HG02763 (cell line): ENCODE results near the gene UGGT1.

ENCODE experiments used
- ATAC-seq: cut with Tn5 transposase; IDR thresholded peaks from one replicate; pipeline ENCODE4 v1.9.1; 2021; ENCODE audit warnings: mild to moderate bottlenecking, moderate library complexity; ENCODE audit not compliant: unreplicated experiment

The UGGT1 gene

DNA sequence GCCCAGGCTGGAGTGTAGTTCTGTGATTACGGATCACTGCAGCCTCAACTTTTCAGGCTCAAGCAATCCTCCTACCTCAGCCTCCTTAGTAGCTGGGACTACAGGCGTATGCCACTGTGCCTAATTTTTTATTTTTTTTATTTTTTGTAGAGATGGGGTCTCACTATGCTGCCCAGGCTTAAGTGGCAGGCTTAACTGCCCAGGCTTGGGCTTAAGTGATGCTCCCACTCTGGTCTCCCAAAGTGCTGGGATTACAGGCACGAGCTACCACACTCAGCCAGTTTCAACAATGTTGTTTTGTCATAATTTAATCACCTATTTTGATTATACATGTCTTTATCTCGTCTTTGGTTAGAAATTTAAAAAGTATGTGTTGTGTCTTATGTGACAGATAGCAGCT is 18.2 kb downstream of the UGGT1 start:
- no peak for ATAC-seq

GRCh38 chr2:128115921-128116623 is 25.1 kb downstream of the UGGT1 start:
- ATAC-seq: no peak

- no peak for ATAC-seq
Observed at GRCh38 chr2:128134573-128134972, 43.6 kb downstream of the UGGT1 start.

DNA sequence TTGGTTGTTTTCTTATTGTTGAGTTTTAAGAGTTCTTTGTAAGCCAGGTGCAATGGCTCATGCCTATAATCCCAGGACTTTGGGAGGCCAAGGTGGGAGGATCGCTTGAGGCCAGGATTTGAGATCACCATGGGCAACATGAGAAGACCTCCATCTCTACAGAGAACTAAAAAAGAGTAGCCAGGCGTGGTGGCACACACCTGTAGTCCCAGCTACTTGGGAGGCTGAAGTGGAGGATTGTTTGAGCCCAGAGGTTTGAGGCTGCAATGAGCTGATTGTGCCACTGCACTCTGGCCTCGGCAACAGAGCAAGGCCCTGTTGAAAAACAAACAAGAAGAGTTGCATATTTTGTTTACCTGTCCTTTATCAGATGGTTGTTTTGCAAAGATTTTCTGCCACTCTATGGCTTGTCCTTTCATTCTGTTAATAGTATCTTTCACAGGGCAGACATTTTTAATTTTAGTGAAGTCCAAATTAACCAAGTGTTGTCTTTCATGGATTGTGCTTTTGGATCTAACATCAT is 46.2 kb downstream of the UGGT1 start:
- ATAC-seq: no peak

DNA sequence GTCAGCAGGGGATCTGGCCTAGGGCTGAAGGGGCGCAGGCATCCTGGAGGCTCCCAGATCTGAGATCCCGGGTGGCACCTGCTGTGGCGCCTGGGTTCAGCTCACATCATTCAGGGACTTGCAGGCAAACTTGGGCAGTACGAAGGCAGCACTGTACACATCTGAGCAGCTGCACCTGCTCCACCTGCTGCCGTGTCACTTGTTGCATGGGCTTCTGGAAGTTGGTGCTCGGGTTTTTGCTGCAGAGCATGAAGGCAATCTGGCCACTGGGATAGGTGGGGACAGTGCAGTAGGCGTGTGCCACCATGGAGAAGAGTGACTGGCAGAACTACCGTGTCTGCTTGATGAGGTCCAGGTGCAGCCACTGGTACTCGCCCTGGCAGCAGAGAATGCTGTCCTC is 48.6 kb downstream of the UGGT1 start:
- no peak for ATAC-seq

DNA sequence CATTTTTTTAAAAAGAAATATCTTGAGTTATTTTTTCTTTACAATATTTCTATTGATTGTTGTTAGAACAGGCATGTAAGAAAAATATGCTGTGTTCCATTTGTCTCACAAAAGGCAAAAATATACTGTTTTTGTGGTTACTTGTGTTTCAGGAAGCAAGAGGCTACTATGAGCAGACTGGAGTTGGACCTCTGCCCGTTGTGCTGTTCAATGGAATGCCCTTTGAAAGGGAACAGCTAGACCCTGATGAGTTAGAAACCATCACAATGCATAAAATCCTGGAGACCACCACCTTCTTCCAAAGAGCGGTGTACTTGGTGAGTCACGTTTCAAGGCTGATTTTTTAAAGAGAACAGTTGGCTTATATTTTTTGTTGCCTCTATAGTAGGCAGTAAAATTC is 54.7 kb downstream of the UGGT1 start:
- no peak for ATAC-seq

- no peak for ATAC-seq
Observed at GRCh38 chr2:128153786-128154185, 62.8 kb downstream of the UGGT1 start.

DNA sequence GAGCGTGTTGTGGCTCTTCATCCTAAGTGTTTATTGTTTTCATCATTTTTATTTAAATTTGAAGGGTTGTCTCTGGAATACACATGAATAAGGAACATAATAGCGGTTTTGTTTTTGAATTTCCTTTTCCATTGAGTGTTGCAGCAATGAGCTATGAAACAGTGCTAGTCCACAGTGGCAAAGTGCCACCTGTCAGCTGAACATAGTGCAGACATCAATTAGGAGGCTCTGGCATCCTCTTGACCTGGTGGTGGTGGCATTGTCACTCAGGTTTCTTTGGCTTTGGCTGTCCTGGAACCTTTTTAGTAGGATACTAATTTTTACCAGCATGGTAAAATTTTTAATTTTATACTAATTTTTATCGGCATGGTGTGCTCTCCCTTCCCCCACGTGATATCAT is 63.2 kb downstream of the UGGT1 start:
- ATAC-seq: no peak

DNA sequence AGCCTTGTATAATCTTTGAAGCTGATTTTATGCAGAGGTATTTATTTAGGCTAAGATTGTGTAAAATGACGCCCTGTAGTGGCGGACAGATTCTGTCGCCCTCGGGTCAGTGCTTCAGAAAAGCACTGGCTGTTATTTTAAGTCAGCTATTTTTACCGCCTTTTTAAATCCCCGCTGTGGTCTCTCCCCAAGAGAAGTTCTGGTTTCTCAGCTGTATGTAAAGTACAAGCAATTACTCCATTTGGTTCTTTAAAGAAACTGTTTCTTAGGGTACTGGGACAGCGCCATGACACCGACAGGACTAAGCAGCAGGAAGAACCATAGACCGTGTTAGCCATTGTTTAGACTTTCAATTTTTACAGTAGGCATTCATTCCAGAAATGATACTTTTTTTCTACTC is 65.0 kb downstream of the UGGT1 start:
- ATAC-seq: no peak

GRCh38 chr2:128156812-128157211 is 65.8 kb downstream of the UGGT1 start:
- ATAC-seq: no peak

DNA sequence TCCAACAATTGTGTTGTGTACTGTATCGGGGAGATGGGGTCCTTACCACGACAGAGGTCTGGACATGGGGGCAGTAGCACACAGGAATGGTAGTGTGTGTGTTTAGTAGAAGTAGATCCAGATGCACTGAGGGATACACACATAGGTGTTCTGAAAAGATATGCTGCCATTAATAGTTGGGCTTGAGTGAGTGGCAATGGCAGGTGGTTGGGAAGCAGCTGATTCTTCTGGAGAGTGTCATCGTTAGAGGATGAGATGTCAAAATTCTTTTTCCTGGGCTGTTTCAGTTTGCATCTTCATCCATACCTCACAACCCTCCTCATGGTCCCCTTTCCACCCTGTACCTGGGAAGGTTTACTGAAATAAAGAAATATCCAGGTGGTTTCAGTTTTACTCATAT is 66.6 kb downstream of the UGGT1 start:
- ATAC-seq: no peak

DNA sequence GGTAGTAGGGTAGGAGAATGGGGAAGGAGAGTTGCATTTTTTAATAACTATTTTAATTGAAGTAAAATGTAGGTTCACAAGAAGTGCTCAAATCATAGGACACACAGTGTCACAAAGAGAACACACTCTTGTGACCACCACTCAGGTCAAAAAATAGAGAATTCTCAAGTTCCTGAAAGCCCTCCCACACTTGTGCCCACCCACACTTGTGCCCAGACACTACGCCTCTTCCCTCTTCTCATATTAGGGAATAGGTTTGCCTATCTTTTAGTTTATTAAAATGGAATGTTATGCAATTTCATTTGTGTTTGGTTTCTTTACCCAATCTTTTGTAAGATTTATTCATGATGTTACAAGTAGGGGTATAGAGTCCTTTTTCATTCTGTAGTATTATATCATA is 67.2 kb downstream of the UGGT1 start:
- no peak for ATAC-seq

DNA sequence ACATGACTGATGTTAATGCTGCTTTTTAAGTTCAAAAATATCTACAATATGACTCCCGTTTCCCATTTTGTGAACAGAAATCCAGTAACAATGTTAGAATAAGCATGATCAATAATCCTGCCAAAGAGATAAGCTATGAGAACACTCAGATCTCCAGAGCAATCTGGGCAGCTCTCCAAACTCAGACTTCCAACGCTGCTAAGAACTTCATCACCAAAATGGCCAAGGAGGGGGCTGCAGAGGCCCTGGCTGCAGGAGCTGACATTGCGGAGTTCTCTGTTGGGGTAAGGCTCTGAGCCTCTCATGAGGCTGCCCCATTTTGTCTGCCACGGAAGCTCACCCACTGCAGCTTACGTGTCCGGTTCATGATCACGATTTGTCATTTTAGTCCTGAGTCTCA is 68.4 kb downstream of the UGGT1 start:
- ATAC-seq: no peak

- no peak for ATAC-seq
Observed at GRCh38 chr2:128160616-128161275, 69.7 kb downstream of the UGGT1 start.

- no peak for ATAC-seq
Observed at GRCh38 chr2:128162266-128162665, 71.3 kb downstream of the UGGT1 start.

- ATAC-seq: no peak
Observed at GRCh38 chr2:128164311-128164710, 73.3 kb downstream of the UGGT1 start.

DNA sequence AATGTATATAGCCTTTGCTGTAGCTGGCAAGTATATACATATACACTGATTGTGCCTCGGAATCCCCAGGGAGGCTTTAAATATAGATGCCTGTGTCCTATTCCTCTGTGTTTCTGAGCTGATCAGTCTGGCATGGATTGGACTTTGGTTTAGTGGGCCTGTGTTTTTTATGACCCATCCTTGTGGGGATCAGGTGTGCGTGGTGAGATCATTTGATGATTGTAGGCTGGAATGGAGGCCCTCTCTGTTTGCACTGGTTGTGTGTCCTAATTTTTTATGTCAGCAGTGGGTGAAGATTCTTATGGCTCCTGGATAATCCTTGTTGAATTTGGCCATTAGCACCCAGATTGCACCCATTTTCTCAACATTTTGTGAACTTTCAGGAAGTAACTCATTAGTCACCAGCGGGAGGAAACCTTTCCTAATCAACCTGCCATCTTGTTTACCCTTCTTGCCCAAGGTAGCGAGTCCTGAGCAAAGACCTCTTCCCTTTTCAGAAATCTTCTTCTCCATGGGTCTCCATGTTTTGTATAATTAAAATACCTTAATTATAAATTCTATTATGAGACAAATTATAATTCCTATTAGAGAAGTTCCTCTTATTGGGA is 75.8 kb downstream of the UGGT1 start:
- no peak for ATAC-seq

GRCh38 chr2:128169094-128169493 is 78.1 kb downstream of the UGGT1 start:
- no peak for ATAC-seq

DNA sequence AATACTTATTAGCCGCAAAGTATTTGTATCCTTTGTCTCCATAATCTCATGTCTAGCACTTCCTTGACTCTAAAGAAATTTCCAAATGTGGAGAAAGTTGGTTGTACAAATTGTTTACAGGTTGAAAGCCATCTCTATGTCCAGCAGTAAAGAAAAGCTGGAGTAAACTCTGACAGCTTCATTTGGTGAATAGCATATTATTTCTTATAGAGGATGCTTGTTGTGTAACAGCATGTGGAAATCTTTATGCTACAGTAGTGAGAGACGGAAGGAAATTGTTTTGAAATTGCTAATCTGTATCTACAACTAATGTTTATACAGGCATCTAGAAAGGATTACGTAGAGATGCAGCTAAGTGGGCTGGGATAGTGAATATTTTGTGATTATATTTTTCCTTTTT is 78.5 kb downstream of the UGGT1 start:
- ATAC-seq: no peak

GRCh38 chr2:128169933-128170709 is 79.1 kb downstream of the UGGT1 start:
- no peak for ATAC-seq

- ATAC-seq: no peak
Observed at GRCh38 chr2:128170776-128171175, 79.8 kb downstream of the UGGT1 start.
